Activated CD4-positive, alpha-beta memory T cell treated with anti-CD3 and anti-CD28 coated beads, Interleukin-2, amount 10 ng/mL, durations not matched to agents 7 days and 5 days (primary cell): ENCODE measurements around the gene YPEL2. TPM values are rescaled to one million over a fixed set of nuclear protein-coding genes. Genes with fewer than 3 reads are reported as not detected.

ENCODE experiments used
- CTCF ChIA-PET: fragments of 350-600 bp; sonication (Branson Sonifier 250); formaldehyde crosslinking; loops from one replicate; lab custom pipeline; 2021; ENCODE audit warnings: antibody characterized with exemption, inconsistent platforms; lab: Charles Lee
- POLR2A ChIA-PET: fragments of 350-600 bp; sonication (Branson Sonifier 250); formaldehyde crosslinking; loops from one replicate; lab custom pipeline; 2021; ENCODE audit warnings: antibody characterized with exemption; lab: Charles Lee
- DNase-seq: peaks from one replicate; pipeline ENCODE4 v3.0.0-alpha.2; 2020
- H3K27ac Mint-ChIP-seq: one replicate; pipeline ENCODE4 v1.8.0; 2021; ENCODE audit warnings: mild to moderate bottlenecking, mixed read lengths
- H3K27me3 Mint-ChIP-seq: one replicate; pipeline ENCODE4 v1.8.0; 2021; ENCODE audit warnings: mixed read lengths
- H3K36me3 Mint-ChIP-seq: one replicate; pipeline ENCODE4 v1.8.0; 2021; ENCODE audit warnings: low read depth, mixed read lengths
- H3K4me1 Mint-ChIP-seq: one replicate; pipeline ENCODE4 v1.8.0; 2021; ENCODE audit warnings: mixed read lengths
- H3K4me3 Mint-ChIP-seq: one replicate; pipeline ENCODE4 v1.8.0; 2021; ENCODE audit warnings: mild to moderate bottlenecking, mixed read lengths
- H3K9me3 Mint-ChIP-seq: one replicate; pipeline ENCODE4 v1.8.0; 2021; ENCODE audit warnings: mixed read lengths
- total RNA-seq, 2 experiments: library from RNA; stranded (reverse); gene quantifications; one replicate each; pipeline ENCODE4 v1.2.3, GENCODE V29; 2021

The YPEL2 gene
- total RNA-seq, 2 experiments from 2014 or later = 17.1 to 18.4 TPM

DNA sequence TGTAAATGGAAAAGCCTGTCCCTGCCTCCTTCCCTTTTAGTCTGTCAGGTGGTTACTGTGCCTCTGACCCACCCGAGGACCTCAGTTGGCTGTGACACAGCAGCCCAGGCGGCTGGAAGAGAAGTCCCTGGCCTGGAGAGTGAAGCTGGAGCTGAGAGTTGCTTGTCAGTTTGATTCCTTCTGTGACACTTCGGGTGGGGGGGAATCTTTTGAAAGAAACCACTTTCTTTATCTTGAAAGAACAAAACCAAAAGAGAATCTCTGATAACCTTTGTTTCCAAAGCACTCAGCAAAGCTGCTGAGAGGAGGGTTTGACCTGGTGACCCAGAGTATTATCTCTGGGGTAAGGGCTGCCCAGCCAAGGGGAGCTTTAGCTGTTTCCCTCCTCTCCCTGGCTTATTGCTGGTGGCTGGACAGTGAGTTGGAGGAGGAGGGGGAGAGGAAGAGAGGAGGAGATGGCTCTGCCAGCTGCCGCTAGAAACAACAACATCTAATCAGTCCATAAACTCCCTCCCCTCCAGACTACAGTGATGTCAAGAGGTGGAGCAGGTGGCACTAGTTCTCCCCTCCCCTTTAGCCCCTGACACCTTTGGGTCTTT lies 34.0 kb downstream of the YPEL2 start:
- Mint-ChIP-seq H3K36me3 (peaks cover 12% of the 10 kb centered on the region), H3K27ac (peak overlapping the region; percentile 69), H3K27me3 (no peaks in the 10 kb centered on the region), H3K4me3 (no peak overlapping the region), H3K4me1 (peaks cover 67% of the 10 kb centered on the region), H3K9me3 (no peaks in the 10 kb centered on the region)
- CTCF ChIA-PET = interaction anchor here (1.0 to 2.0 kb wide), 5 partner anchors 33 to 76 kb away, joined by 3 to 5 read pairs (median 5); no protein-coding TSS in a partner anchor
- DNase-seq = no peak
- POLR2A ChIA-PET = interaction anchor here (0.6 to 2.7 kb wide), 8 partner anchors 10 to 734 kb away, joined by 3 to 10 read pairs (median 4); no protein-coding TSS in a partner anchor

DNA sequence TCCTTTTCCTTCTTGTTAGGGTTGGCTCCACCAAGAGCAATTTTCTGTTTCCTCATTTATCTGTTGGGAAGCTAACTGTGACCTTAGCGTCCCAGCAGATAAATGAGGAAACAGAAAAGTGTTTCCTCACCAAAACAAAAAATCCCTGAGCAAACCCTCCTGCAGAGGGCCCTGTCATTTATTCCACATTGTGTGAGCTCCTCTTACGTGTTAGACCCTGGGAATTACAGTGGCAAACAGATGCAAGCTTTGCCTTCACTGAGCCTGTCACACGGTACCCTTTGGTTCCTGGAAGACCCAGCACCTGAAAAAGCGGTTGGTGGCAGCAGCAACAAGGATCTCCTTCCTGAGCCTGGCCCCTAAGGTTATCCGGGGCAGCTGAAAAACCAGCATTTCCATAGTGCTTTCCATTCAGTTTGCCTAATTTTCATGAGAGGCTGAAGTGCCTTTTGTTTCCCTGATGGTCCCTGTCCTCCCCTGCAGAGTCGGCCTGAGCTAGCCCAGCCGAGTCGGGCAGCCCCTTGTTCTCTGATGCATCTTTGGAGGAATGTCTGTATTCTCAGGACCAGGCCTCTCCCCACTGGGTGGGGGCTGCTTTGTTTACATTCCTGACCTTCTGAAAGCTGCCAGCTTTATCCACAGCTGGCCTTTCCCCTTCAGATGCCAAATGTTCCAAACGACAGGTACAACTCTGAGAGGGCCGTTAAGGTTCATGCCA lies 34.7 kb downstream of the YPEL2 start:
- ChIA-PET CTCF (interaction anchor here (1.0 to 2.0 kb wide), 5 partner anchors 34 to 75 kb away, joined by 3 to 5 read pairs (median 5); no protein-coding TSS in a partner anchor), POLR2A (interaction anchor here (0.6 to 2.7 kb wide), 8 partner anchors 9 to 73 kb away, joined by 3 to 10 read pairs (median 4); no protein-coding TSS in a partner anchor)
- H3K4me3 Mint-ChIP-seq = no peak overlapping the region
- H3K9me3 Mint-ChIP-seq = no peaks in the 10 kb centered on the region
- H3K27me3 Mint-ChIP-seq = no peaks in the 10 kb centered on the region
- peaks cover 12% of the 10 kb centered on the region for H3K36me3 Mint-ChIP-seq
- DNase-seq = no peak
- H3K27ac Mint-ChIP-seq = no peak overlapping the region
- H3K4me1 Mint-ChIP-seq = peaks cover 63% of the 10 kb centered on the region

DNA sequence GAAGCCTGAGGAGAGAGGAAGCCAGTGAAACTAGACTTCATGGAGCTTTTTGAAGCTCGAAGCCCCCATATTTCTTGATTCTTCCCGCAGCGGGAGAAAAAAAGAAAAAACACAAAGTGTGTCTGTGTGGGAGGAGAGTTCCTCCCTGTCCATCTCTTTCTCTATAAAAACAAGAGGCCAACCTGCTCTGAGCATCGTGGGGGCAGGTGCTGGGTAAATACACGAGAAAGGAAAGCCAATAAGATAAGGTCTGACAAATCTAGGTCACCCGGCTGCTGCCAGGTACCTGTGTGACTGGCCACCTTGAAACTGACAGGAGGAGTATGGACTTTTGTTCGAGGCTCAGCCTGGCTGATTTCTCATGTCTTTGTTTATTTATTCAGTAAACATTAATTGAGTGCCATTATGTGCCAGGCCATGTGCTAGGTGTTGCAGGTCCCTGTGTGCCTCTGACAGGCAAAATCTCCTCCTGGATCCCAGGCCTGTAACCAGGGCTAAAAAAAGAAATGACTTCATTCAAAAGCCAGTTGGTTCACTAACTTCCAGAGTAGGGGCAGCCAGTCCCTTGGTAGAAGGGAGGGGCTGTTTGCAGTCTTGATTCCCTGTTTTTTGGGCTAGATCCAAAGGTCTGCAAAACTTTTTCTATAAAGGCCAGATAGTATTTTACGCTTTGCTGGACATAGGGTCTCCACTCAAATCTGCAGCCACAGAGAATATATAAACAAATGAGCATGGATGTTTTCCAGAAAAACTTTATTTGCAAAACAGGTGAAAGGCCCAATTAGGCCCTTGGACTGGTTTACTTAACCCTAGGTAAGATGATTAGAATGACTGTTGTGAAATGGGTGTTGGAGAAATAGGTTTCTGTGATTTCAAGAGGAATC lies 35.6 kb downstream of the YPEL2 start:
- Mint-ChIP-seq H3K4me1 (peaks cover 63% of the 10 kb centered on the region), H3K27ac (no peak overlapping the region), H3K36me3 (peaks cover 12% of the 10 kb centered on the region), H3K27me3 (no peaks in the 10 kb centered on the region), H3K4me3 (no peak overlapping the region), H3K9me3 (no peaks in the 10 kb centered on the region)
- DNase-seq = no peak
- ChIA-PET CTCF (interaction anchor here (1.3 to 2.0 kb wide), 2 partner anchors 61 to 74 kb away, joined by 3 to 5 read pairs; no protein-coding TSS in a partner anchor), POLR2A (interaction anchor here (1.0 to 2.7 kb wide), 3 partner anchors 33 to 58 kb away, joined by 3 to 10 read pairs (median 3); no protein-coding TSS in a partner anchor)

DNA sequence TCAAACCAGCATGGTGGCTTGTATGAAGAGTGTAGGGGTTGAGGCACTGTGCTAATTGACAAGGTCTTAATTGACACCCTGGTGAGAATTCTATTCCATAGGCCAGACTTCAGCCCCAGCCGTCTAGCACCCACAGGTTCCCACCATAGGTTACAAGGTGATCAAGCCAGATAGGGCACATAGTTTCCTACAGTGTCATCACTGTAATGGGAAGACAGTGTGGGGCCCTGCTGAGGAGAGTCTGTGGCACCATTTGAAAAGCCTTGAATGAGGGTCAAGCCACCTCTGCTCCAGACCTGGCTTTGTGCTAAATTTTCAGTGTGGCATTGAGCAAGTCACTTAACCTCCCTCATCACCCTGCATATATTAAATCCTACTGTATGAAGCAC lies 36.2 kb downstream of the YPEL2 start:
- H3K27me3 Mint-ChIP-seq = no peaks in the 10 kb centered on the region
- POLR2A ChIA-PET = no interaction called here
- H3K4me3 Mint-ChIP-seq = no peak overlapping the region
- no peak for DNase-seq
- no peak overlapping the region for H3K27ac Mint-ChIP-seq
- H3K9me3 Mint-ChIP-seq = no peaks in the 10 kb centered on the region
- H3K4me1 Mint-ChIP-seq = peaks cover 63% of the 10 kb centered on the region
- CTCF ChIA-PET = no interaction called here
- peaks cover 15% of the 10 kb centered on the region for H3K36me3 Mint-ChIP-seq

GRCh38 chr17:59368218-59368857 lies 36.9 kb downstream of the YPEL2 start:
- Mint-ChIP-seq H3K27me3 (no peaks in the 10 kb centered on the region), H3K36me3 (peaks cover 15% of the 10 kb centered on the region), H3K27ac (no peak overlapping the region), H3K9me3 (no peaks in the 10 kb centered on the region), H3K4me3 (no peak overlapping the region), H3K4me1 (peaks cover 66% of the 10 kb centered on the region)
- CTCF ChIA-PET = interaction anchor here (0.6 to 1.2 kb wide), 2 partner anchors 52 to 57 kb away, joined by 3 read pairs; no protein-coding TSS in a partner anchor
- no peak for DNase-seq
- POLR2A ChIA-PET = no interaction called here

- Mint-ChIP-seq H3K9me3 (no peaks in the 10 kb centered on the region), H3K4me3 (no peak overlapping the region), H3K4me1 (peaks cover 66% of the 10 kb centered on the region), H3K27ac (no peak overlapping the region), H3K36me3 (peaks cover 13% of the 10 kb centered on the region), H3K27me3 (no peaks in the 10 kb centered on the region)
- no peak for DNase-seq
- ChIA-PET POLR2A (no interaction called here), CTCF (interaction anchor here (1.2 kb wide), 1 partner anchor 58 kb away, joined by 3 read pairs; no protein-coding TSS in a partner anchor)
Measured at GRCh38 chr17:59369031-59369975, 37.8 kb downstream of the YPEL2 start.

DNA sequence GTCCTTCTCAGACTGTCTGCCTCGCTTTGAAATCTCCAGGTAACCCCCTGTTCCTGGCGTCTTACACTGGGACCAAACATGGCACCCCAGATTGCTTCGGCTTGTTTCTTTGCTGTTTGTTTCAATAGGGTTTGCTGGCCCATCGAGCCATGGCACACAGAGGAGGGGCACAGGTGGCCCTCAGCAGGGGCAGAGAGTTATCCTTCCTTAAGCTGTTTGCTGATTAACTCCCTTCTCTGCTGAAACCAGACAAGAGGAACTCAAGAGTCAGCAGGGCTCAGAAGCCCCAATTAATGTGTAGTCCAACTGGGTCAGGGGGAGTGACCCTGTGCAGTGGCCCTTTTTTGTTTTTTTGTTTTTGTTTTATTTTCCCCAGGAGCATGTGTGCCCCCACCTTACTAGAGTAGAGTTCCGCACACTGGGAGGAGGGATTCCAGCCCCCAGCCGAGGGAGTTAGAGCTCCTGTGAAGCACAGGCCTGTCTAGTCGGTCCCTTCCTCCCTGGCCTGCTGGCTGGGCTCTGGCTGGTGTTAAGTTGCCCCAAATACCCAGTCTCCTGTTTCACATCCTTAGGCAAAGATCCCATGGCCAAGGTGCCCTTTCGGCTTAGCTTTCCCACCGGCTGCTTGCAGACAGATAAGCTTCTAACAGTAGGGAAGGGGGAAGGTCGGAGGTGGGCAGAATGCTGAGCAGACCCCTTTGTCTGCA lies 39.3 kb downstream of the YPEL2 start:
- POLR2A ChIA-PET = interaction anchor here (1.3 kb wide), 1 partner anchor 9 kb away, joined by 6 read pairs; no protein-coding TSS in a partner anchor
- Mint-ChIP-seq H3K4me1 (peaks cover 69% of the 10 kb centered on the region), H3K27me3 (no peaks in the 10 kb centered on the region), H3K36me3 (peaks cover 14% of the 10 kb centered on the region), H3K4me3 (no peak overlapping the region), H3K9me3 (no peaks in the 10 kb centered on the region), H3K27ac (no peak overlapping the region)
- no peak for DNase-seq
- CTCF ChIA-PET = interaction anchor here (0.6 kb wide), 1 partner anchor 541 kb away, joined by 5 read pairs; no protein-coding TSS in a partner anchor

DNA sequence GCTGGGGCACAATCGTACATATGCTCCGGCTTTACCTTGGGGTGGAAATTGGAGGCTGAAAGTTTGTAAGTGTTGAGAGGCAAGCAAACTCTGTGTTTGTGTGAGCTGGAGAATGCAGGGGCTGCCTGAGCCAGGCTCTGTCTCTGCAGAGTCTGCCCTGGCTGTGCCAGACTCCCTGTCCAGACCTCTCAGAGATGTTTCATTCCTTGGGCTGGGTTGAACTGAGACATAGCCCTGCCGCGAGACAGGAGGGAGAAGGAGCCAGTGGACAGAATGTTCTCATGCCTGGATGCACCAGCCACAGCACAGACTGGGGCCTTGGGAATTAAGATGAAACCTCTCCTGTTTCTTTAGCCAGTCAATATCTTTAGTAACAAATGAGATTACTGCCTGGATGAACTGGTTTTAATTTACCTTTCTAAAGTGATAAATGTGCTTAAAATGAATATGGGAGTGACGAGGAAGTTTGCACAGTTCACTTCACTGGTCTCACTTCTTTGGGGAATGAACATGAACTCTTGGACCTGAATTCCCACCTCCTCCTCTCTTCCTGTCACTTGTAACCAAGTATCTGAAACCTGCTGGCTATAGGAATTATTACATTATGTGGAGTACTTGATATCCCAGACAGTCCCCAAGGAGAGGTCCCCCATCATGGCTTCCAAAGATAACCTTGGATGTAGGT lies 40.1 kb downstream of the YPEL2 start:
- H3K4me1 Mint-ChIP-seq = peaks cover 70% of the 10 kb centered on the region
- H3K36me3 Mint-ChIP-seq = peaks cover 14% of the 10 kb centered on the region
- CTCF ChIA-PET = no interaction called here
- DNase-seq = no peak
- H3K9me3 Mint-ChIP-seq = no peaks in the 10 kb centered on the region
- no peak overlapping the region for H3K4me3 Mint-ChIP-seq
- H3K27ac Mint-ChIP-seq = peak overlapping the region; percentile 55
- POLR2A ChIA-PET = interaction anchor here (1.3 to 2.4 kb wide), 2 partner anchors 10 to 39 kb away, joined by 6 to 7 read pairs; no protein-coding TSS in a partner anchor
- H3K27me3 Mint-ChIP-seq = no peaks in the 10 kb centered on the region

- H3K4me3 Mint-ChIP-seq = no peak overlapping the region
- POLR2A ChIA-PET = interaction anchor here (1.4 to 2.4 kb wide), 3 partner anchors 10 to 740 kb away, joined by 3 to 8 read pairs (median 7); no protein-coding TSS in a partner anchor
- CTCF ChIA-PET = no interaction called here
- DNase-seq = no peak
- H3K4me1 Mint-ChIP-seq = peaks cover 64% of the 10 kb centered on the region
- no peaks in the 10 kb centered on the region for H3K9me3 Mint-ChIP-seq
- H3K27me3 Mint-ChIP-seq = no peaks in the 10 kb centered on the region
- peaks cover 12% of the 10 kb centered on the region for H3K36me3 Mint-ChIP-seq
- peak overlapping the region; percentile 55 for H3K27ac Mint-ChIP-seq
Measured at GRCh38 chr17:59372138-59372751, 40.8 kb downstream of the YPEL2 start.

GRCh38 chr17:59373882-59374495 lies 42.5 kb downstream of the YPEL2 start:
- H3K36me3 Mint-ChIP-seq = peaks cover 13% of the 10 kb centered on the region
- no peak overlapping the region for H3K4me3 Mint-ChIP-seq
- POLR2A ChIA-PET = interaction anchor here (1.0 to 2.4 kb wide), 5 partner anchors 12 to 245 kb away, joined by 3 to 8 read pairs (median 4); no protein-coding TSS in a partner anchor
- H3K27me3 Mint-ChIP-seq = no peaks in the 10 kb centered on the region
- no peak for DNase-seq
- peak overlapping the region; percentile 67 for H3K27ac Mint-ChIP-seq
- CTCF ChIA-PET = interaction anchor here (1.5 kb wide), 1 partner anchor 67 kb away, joined by 3 read pairs; no protein-coding TSS in a partner anchor
- peaks cover 57% of the 10 kb centered on the region for H3K4me1 Mint-ChIP-seq
- H3K9me3 Mint-ChIP-seq = no peaks in the 10 kb centered on the region
